Measurements from ENCODE around the gene TMEM63B. TPM values are rescaled to one million over a fixed set of nuclear protein-coding genes. Genes with fewer than 3 reads are reported as not detected.

TMEM63B gene
- total and polyA plus RNA-seq, 8 donors: 5.5 to 90.6 (median 21.5) TPM

DNA sequence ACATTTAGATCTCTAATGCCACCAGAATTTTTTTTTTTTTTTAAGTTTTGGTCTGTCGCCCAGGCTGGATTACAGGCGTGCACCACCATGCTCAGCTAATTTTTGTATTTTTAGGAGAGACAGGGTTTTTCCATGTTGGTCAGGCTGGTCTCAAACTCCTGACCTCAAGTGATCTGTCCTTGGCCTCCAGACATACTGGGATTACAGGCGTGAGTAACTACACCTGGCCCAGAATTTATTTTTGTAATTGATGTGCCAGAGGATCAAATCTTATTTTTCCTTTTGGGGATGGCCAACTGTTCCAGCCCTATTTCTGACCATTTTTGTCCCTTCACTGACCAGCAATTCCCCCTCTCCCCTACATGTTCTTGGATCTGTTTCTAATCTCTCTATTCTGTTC is 71.3 kb downstream of the TMEM63B start:
- intact Hi-C loops (cut with DNase I; ENCODE audit: low total_unique reads): no loop called here
- TF ChIP-seq EP300 (IDR thresholded peaks at IDR 0.05) (no peak), POLR2AphosphoS5 (IDR thresholded peaks at IDR 0.05) (no peak), POLR2A (IDR thresholded peaks at IDR 0.05) (no peak)
- TF ChIP-seq, protein P1, sequence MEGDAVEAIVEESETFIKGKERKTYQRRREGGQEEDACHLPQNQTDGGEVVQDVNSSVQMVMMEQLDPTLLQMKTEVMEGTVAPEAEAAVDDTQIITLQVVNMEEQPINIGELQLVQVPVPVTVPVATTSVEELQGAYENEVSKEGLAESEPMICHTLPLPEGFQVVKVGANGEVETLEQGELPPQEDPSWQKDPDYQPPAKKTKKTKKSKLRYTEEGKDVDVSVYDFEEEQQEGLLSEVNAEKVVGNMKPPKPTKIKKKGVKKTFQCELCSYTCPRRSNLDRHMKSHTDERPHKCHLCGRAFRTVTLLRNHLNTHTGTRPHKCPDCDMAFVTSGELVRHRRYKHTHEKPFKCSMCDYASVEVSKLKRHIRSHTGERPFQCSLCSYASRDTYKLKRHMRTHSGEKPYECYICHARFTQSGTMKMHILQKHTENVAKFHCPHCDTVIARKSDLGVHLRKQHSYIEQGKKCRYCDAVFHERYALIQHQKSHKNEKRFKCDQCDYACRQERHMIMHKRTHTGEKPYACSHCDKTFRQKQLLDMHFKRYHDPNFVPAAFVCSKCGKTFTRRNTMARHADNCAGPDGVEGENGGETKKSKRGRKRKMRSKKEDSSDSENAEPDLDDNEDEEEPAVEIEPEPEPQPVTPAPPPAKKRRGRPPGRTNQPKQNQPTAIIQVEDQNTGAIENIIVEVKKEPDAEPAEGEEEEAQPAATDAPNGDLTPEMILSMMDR (IDR thresholded peaks at IDR 0.05): no peak
- Histone ChIP-seq H3K27ac (no peak overlapping the region), H3K4me3 (no peak overlapping the region), H3K9me3 (no peaks in the 10 kb centered on the region), H3K27me3 (no peaks in the 10 kb centered on the region), H3K4me1 (peaks cover 0 to 6% (median 5%) of the 10 kb centered on the region in 4 donors), H3K36me3 (no peaks in the 10 kb centered on the region)
- WGBS, 5 donors: 65 to 91% (median 80%) methylated on average over 2 to 3 of the region's 3 CpGs
- DNase-seq: no peak

DNA sequence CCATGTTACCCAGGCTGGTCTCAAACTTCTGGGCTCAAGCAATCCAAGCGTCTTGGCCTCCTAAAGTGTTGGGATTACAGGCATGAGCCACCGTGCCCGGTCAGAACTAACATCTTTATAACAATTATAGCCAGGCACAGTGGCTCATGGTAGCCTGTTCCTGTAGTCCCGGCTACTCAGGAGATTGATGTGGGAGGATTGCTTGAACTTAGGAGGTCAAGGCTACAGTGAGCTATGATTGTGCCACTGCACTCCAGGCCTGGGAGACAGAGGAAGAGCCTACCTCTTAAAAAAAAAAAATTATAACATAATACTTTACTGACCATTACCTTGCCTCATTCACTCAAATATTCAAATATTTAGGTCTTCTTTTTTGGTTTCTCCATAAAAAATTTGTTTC is 72.5 kb downstream of the TMEM63B start:
- DNase-seq: no peak
- intact Hi-C loops (cut with DNase I; ENCODE audit: low total_unique reads): no loop called here
- Histone ChIP-seq H3K27ac (no peak overlapping the region), H3K4me3 (no peak overlapping the region), H3K36me3 (no peaks in the 10 kb centered on the region), H3K9me3 (no peaks in the 10 kb centered on the region), H3K27me3 (no peaks in the 10 kb centered on the region), H3K4me1 (peaks cover 0 to 10% (median 6%) of the 10 kb centered on the region in 4 donors)
- 91 to 100% (median 93%) methylated on average over 2 to 4 of the region's 4 CpGs for WGBS, 5 donors
- TF ChIP-seq EP300 (IDR thresholded peaks at IDR 0.05): no peak
- no peak for TF ChIP-seq POLR2AphosphoS5 (IDR thresholded peaks at IDR 0.05)
- no peak for TF ChIP-seq POLR2A (IDR thresholded peaks at IDR 0.05)
- TF ChIP-seq, protein P1 (IDR thresholded peaks at IDR 0.05): no peak

DNA sequence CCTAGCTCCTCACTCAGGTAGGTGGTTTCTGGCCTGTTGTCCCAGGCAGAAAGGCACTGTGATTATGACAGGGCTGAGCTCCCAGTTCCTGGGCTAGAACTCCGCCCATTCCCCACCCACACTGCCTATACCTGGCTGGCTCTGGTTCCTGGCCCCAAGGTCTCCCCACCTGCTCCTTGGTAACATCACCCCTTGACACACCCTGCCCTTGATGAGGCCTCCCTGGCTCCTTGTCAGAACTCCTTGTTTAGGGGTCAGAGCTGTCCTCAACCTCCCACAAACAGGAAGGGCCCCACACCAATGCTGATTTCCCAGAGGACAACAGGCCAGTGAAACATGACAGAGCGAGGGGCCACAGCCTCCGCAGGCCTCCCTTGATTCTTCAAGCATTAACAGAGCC is 73.8 kb downstream of the TMEM63B start:
- 66 to 84% (median 80%) methylated on average over 3 of the region's 3 CpGs for WGBS, 5 donors
- intact Hi-C loops (cut with DNase I; ENCODE audit: low total_unique reads): no loop called here
- H3K4me1 ChIP-seq: peaks cover 0 to 10% (median 6%) of the 10 kb centered on the region in 4 donors
- no peaks in the 10 kb centered on the region for H3K36me3 ChIP-seq
- no peak overlapping the region for H3K4me3 ChIP-seq
- TF ChIP-seq, protein P1 (IDR thresholded peaks at IDR 0.05): no peak
- TF ChIP-seq EP300 (IDR thresholded peaks at IDR 0.05) (no peak), POLR2A (IDR thresholded peaks at IDR 0.05) (no peak), POLR2AphosphoS5 (IDR thresholded peaks at IDR 0.05) (no peak)
- no peaks in the 10 kb centered on the region for H3K9me3 ChIP-seq
- peak; percentile 51 to 89 for DNase-seq
- H3K27me3 ChIP-seq: no peaks in the 10 kb centered on the region
- no peak overlapping the region for H3K27ac ChIP-seq

DNA sequence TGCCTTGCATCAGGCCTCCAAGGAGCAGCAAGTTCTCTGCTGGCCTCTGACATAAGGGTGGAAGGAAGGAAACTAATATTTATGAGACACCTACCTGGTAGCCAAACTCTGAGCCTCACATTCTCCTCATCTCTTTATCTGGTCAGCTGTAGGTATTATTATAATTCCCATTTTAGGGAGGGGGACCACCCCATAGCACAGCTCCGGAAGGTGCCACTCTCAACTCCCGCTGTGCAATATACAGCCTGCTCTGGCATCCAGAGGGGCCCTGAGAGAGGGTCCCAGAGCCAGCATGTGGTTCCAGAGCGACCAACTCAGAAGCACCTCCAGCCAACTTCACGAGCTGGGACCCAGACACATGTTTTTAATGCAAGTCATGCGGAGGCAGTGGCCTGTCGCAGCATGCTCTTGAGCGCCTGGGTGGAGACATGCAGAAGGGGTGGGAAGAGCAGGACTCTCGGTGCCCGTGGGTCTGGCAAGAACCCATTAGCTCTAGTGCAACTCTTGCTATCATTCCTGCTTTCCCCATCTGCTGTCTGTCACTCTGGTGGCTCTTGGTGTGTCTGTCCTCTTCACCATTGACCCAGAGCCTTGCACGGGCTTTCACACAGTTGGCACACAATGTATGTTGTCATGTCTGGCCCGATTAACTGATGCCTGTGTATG is 74.4 kb downstream of the TMEM63B start:
- WGBS, 5 donors: 79 to 86% (median 83%) methylated on average over 6 to 11 of the region's 11 CpGs
- no peaks in the 10 kb centered on the region for H3K36me3 ChIP-seq
- H3K27me3 ChIP-seq: no peaks in the 10 kb centered on the region
- peaks cover 0 to 10% (median 6%) of the 10 kb centered on the region in 4 donors for H3K4me1 ChIP-seq
- intact Hi-C loops (cut with DNase I; ENCODE audit: low total_unique reads): no loop called here
- H3K27ac ChIP-seq: peak overlapping the region in 2 of 5 donors; percentile 24 to 33
- H3K9me3 ChIP-seq: no peaks in the 10 kb centered on the region
- H3K4me3 ChIP-seq: no peak overlapping the region
- TF ChIP-seq POLR2AphosphoS5 (IDR thresholded peaks at IDR 0.05) (no peak), POLR2A (IDR thresholded peaks at IDR 0.05) (no peak), EP300 (IDR thresholded peaks at IDR 0.05) (no peak)
- TF ChIP-seq, protein P1 (IDR thresholded peaks at IDR 0.05): no peak
- no peak for DNase-seq
